ENCODE data around the gene ANKRD18B.
"Not testable (repeated sequence)": the region's sequence is repeated elsewhere in the genome, so short reads cannot be mapped to it uniquely, and the experiment has no call there.

ANKRD18B gene

DNA sequence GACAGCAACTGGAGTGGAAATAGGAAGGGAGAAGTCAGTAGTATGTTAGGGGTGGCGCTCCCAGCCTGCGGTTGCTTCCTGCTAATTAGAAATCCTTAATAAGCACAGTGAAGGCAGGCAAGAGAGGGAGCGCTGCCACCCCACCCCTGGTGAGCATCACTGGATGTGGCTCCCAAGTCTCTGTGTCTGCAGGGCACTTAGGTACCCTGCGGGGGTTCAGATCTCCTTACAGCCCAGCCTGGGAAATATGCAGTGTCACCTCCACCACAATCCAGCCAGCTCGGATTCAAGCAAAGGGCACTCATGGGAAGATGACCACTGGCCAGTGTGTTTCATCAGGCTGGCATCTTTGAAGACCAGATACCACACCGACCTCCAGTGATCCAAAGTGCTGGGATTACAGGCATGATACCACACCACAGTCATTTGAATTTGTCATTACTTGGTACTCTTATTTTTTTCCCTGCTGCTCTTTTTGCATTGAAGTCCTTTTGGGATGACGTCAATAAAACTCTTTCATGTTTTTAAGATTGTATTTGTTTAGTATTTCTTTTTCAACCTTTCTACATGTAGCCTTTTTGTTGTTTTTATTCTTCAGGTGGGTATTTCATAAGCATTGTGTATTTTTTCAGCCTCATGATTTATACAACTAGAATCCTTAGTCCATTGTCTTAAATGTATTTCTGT lies 90.1 kb downstream of the ANKRD18B start:
- no peak for DNase-seq (ENCODE audit: extremely low read depth, low read depth)
- TF ChIP-seq, protein P1, sequence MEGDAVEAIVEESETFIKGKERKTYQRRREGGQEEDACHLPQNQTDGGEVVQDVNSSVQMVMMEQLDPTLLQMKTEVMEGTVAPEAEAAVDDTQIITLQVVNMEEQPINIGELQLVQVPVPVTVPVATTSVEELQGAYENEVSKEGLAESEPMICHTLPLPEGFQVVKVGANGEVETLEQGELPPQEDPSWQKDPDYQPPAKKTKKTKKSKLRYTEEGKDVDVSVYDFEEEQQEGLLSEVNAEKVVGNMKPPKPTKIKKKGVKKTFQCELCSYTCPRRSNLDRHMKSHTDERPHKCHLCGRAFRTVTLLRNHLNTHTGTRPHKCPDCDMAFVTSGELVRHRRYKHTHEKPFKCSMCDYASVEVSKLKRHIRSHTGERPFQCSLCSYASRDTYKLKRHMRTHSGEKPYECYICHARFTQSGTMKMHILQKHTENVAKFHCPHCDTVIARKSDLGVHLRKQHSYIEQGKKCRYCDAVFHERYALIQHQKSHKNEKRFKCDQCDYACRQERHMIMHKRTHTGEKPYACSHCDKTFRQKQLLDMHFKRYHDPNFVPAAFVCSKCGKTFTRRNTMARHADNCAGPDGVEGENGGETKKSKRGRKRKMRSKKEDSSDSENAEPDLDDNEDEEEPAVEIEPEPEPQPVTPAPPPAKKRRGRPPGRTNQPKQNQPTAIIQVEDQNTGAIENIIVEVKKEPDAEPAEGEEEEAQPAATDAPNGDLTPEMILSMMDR (IDR thresholded peaks at IDR 0.05; ENCODE audit: low read depth, low read length, missing control alignments) = no peak
- no peak overlapping the region for H3K4me3 ChIP-seq (replicated peaks; ENCODE audit: low read depth, low read length)

DNA sequence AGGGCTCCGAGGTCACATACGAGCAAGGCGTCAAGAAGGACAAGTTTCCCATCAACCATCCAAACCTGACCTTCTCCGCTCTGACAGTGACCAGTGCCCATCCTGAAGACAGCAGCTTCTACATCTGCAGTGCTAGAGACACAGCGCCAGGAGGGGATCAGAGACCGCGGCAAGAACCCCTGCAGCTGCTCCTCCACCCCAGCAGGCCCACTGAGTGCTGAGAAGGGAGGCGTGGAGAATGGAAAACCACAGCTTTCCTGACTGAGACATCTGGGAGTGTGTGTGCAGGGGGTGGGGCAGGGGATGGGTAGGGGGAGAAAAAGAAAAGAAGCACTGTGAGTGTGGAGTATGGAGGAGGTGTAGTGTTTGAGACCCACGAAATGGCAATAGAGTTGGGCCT lies 94.3 kb downstream of the ANKRD18B start:
- H3K4me3 ChIP-seq (replicated peaks; ENCODE audit: low read depth, low read length); DNase-seq (ENCODE audit: extremely low read depth, low read depth): not testable (repeated sequence)

DNA sequence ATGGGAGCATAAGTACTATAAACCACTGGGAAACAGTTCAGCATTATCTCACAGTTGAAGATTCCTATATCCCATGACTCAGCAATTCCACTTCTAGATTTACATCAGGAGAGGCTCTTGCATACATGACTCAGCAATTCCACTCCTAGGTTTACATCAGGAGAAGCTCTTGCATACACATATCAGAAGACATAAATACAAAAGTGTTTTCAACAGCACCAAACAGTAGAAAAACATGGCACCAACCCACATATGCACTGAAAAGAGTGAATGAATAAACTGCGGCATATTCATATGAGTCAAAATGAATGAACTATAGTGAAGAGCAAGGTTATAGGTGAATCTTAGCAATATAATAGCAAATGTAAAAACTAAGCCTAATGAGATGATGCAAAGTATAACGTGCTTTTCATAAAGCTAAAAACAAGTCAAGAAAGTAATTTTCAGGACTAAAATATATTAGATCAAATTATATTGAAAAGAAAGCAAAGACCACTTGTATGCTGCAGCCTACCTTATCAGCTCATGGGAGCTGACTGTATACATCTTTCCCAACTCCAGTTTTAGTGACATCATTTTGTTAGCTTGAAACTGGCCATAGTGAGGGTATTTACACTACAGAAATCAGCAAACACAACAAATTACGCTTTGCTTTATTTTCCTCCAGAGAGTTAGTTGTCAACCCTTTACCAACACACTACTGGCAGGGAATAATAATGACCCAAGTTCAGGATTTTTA lies 95.8 kb downstream of the ANKRD18B start:
- DNase-seq (ENCODE audit: extremely low read depth, low read depth) = peak; percentile 81

DNA sequence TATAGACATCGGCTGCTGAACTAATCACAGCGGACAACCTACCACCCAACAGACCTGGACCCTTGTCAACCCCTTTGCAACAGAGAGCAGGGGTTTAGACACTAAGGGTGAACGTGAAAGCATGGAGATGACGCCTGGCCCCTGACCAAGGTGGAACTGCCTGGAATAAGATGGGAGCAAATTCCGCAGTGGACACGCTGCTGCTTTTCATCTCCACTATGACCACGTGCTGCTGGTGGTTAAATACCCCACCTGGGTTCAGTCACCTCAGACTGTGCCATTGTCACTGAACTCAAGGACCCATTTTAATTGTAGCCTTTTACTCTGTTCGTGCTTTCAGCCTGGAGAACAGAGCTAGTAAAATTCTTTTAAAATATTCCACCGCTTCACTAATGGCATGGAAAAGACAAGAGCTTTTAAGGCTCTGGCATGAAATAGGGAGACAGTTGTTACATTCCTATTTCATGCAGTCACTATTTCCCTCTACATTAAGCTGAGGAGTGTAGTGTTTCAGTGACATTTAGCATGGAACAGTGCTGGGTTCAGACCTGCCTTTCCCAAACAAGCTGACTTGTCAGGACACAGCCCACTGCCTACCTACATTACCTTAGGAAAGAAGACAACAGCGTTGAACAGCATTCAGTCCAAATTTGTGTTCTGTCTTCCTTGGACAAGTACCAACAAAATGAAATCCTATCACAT lies 96.8 kb downstream of the ANKRD18B start:
- DNase-seq (ENCODE audit: extremely low read depth, low read depth) = peak; percentile 71
- H3K4me3 ChIP-seq (replicated peaks; ENCODE audit: low read depth, low read length) = no peak overlapping the region
- TF ChIP-seq, protein P1 (IDR thresholded peaks at IDR 0.05; ENCODE audit: low read depth, low read length, missing control alignments) = no peak

More for the DNA sequence above, 95.8 kb downstream of the ANKRD18B start:
- H3K4me3 ChIP-seq (replicated peaks; ENCODE audit: low read depth, low read length) = no peak overlapping the region
- TF ChIP-seq, protein P1 (IDR thresholded peaks at IDR 0.05; ENCODE audit: low read depth, low read length, missing control alignments) = no peak
